Stimulated activated CD4-positive, alpha-beta T cell treated with anti-CD3 and anti-CD28 coated beads, TNF-alpha, amount 100 ng/mL, for 4 hours (primary cell): Measurements from ENCODE around the gene CUX1.
"Not testable (repeated sequence)": the region's sequence is repeated elsewhere in the genome, so short reads cannot be mapped to it uniquely, and the experiment has no call there.

ENCODE experiments used
- DNase-seq, 3 experiments: peaks; one replicate each; pipeline ENCODE4 v3.0.0-alpha.2; 2020; ENCODE audit warnings: low read depth in 3 of 3

The CUX1 gene

DNA sequence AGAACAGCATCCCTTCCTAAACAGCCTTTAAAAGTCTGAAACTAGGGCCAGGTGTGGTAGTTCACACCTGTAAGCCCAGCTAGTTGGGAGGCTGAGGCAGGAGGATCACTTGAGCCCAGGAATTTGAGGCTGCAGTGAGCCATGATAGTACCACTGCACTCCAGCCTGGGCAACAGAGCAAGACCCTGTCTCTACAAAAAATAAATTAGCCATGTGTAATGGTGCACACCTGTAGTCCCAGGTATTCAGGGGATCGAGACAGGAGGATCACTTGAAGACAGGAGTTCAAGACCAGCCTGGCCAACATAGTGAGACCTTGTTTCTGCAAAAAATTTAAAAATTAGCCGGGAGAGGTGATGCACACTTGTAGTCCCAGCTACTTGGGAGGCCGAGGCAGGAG is 325.0 kb downstream of the CUX1 start:
- not testable (repeated sequence) for DNase-seq

DNA sequence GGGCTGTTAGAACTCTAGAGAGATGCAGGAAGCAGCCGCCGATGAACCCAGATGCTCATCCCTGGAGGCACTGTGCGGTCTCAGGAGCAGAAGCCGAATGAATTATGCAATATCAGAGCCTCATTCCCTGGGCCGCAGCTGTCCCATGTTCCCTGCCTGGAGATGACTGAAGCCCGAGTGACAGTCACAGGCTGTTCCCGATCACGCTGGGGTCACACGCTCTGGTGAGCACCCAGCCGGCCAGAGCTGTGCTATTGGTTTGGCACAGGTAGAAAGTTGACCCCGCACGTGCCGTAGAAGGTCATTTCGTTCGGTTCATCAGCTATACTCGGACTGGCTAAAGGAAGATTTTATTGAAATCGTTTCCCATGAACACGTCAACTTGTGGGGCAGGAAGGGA is 328.7 kb downstream of the CUX1 start:
- DNase-seq: no peak

- no peak for DNase-seq
These were observed 329.6 kb downstream of the CUX1 start for GRCh38 chr7:102147008-102147407.

- DNase-seq: no peak
These were observed 331.4 kb downstream of the CUX1 start for GRCh38 chr7:102148799-102149198.

- DNase-seq: no peak
These were observed 332.0 kb downstream of the CUX1 start for GRCh38 chr7:102149416-102149815.

GRCh38 chr7:102150266-102150665 is 332.8 kb downstream of the CUX1 start:
- no peak for DNase-seq

GRCh38 chr7:102152672-102153598 is 335.5 kb downstream of the CUX1 start:
- no peak for DNase-seq

- no peak for DNase-seq
These were observed 336.1 kb downstream of the CUX1 start for GRCh38 chr7:102153599-102153946.

GRCh38 chr7:102154425-102154824 is 337.0 kb downstream of the CUX1 start:
- no peak for DNase-seq

DNA sequence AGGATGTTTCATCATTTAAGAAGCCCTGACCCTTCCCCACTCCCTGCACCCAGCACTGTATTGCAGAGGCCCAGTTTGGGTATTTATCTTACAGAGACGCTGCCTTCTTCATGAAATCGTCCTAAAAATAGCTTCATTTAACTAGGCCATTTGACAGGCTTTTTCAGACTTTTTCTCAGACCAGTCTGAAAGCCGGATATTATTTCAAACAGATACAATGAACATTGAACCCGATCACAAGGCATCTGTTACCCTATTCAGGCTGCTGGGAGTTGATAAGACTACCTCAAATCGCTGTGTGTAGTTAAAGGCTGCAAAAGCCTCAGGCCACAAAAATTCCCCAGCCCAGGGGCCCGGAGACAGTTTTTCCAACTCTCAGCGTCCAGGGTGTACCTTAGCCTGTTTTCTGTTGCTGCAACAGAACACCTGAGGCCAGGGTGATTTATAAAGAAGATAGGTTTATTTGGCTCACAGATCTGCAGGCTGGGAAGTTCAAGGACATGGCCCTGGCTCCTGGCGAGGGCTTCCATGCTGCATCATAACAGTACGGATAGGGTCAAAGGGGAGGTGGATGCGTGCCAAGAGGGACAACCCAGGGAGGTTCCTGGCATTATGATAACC is 338.5 kb downstream of the CUX1 start:
- no peak for DNase-seq

DNA sequence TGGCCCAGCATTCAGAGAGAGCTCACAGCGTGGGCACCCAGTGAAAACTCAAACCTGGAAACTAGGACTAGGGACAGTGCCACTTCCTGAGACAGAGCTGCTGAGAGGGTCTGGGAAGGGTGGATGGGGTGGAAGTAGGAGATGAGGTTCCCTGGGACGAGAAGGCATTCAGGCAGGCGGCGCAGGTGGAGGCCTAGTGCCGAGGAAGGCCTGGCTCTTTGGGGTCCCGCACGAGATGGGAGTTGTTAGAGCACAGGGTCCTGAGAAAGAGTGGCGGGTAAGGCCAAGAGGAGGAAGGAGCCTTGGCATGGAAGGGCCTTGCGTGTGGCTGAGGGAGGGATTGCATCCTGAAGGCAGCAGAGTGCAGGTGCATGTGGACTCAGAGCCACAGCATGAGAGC is 339.4 kb downstream of the CUX1 start:
- no peak for DNase-seq

- no peak for DNase-seq
These were observed 347.7 kb downstream of the CUX1 start for GRCh38 chr7:102165136-102165535.

DNA sequence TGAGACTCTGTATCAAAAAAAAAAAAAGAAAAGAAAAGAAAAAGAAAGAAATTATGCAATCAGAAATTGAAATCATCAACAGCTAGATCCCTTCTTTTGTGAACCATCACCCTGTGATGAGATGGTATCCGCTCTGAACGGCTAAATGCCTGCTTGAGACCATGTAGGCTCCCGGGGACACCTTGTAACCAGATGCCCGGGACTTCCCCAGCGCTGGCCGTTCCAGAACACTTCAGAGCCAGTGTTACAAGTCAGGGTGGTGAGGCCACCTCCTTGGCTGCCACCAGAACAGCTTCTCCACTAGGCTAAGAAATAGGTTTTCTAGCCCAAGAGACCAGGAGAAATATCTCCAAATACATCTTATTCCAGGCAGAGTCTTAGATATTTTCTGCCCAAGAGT is 349.8 kb downstream of the CUX1 start:
- no peak for DNase-seq

GRCh38 chr7:102169651-102170392 is 352.4 kb downstream of the CUX1 start:
- DNase-seq: no peak

GRCh38 chr7:102170393-102170970 is 353.1 kb downstream of the CUX1 start:
- no peak for DNase-seq

DNA sequence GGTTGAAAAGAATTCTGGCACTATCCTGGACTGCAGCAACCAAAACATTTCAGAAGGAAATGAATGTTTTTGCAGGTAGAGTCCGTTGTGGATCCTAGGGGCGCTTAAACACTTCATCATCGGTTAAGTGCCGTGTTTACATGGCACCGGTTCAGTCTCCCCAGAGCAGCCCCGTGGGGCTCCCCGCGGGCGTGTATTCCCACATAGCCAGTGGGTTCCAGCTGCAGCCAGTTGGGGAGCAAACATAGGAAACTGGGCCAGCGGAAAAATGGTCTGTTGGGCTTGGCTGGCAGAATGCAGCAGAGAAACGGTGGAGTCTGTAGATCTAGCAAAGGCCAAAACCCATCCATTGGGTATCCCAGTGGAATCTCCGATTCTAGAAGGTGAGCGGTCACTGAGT is 356.2 kb downstream of the CUX1 start:
- DNase-seq: no peak

DNA sequence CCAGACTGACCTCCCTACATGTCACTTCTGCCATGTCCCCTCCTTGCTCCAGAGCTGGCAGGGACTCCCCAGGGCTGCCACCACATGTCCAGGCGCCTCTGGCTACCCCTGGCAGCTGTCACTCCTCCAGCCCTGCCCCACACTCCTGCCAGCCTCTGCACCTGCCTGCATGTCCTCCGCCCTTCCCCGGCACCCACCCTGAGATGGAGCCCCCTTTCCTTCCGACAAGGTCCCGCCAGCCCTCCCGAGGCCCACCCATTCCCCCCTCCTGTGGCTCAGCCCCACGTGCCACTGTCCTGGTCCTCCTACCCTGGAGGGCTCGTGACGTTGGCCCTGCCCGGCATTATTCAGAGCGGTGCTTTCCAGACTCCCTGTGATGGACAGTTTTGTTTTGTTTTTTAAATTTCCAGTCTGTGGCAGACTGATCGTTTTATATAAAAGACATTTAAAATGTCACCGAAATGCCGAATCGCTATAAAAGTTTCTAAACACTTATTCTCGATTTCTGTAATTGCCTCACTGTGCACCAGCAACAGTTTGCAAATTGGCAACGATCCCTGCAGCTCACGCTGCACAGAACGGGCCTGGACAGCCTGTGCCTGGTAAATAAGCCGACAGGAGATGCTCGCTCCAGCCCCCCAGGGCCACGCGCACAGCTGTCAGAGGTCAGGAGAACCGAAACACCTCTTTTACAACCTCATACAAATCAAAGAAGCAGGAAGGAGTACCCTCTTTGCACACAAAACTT is 358.2 kb downstream of the CUX1 start:
- no peak for DNase-seq

GRCh38 chr7:102178410-102178809 is 361.0 kb downstream of the CUX1 start:
- no peak for DNase-seq

DNA sequence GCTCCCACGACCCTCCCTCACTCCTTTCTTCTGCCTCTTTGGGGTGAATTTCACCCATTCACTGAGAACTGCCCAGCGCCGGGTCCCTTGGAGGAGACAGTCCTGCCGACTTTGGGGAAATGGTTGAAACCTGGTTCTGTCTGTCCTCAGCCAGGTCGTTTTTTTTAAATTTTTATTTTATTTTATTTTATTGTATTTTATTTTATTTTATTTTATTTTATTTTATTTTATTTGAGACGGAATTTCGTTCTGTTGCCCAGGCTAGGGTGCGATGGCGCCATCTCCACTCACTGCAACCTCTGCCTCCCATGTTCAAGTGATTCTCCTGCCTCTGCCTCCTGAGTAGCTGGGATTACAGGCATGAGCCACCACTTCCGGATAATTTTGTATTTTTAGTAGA is 363.3 kb downstream of the CUX1 start:
- DNase-seq: no peak

GRCh38 chr7:102181517-102181916 is 364.1 kb downstream of the CUX1 start:
- no peak for DNase-seq

DNA sequence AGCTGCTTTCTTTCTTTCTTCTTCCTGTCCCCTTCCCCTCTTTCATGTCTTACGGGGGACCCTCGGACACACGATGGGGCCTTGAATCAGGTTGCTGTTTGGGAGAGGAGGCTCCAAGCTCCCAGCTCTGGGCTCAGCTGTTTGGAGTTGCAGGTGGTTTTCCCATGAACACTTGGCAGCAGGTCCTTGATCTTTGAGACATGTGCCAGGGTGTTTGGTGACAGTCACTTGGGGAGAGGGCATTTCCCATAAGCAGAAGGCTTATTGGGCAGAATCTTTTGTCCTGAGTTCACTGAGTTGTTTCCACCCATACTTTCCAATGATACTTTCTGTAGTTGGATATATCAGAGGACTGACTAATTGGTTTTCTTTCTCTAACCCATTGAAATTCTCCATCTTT is 364.6 kb downstream of the CUX1 start:
- no peak for DNase-seq

- DNase-seq: not testable (repeated sequence)
These were observed 366.4 kb downstream of the CUX1 start for GRCh38 chr7:102183848-102184247.
